BE2C (cell line): ENCODE data around the gene IRX4.

Experiments used
- DNase-seq: peaks from one replicate; pipeline ENCODE4 v3.0.0-alpha.2; 2020
- H3K27me3 ChIP-seq: fragments of 250-450 bp; sonication (Bioruptor Pico); 2 replicates; pipeline ENCODE4 v1.5.1; 2020; ENCODE audit warnings: mild to moderate bottlenecking
- H3K36me3 ChIP-seq: fragments of 250-450 bp; sonication (Bioruptor Pico); 2 replicates; pipeline ENCODE4 v1.5.1; 2020; ENCODE audit warnings: mild to moderate bottlenecking
- H3K4me1 ChIP-seq: fragments of 250-450 bp; sonication (Bioruptor Pico); 2 replicates; pipeline ENCODE4 v1.5.1; 2020
- H3K4me3 ChIP-seq: 2 replicates; pipeline ENCODE4 v1.5.1; 2011; ENCODE audit warnings: low read depth, low read length
- H3K9me3 ChIP-seq: fragments of 250-450 bp; sonication (Bioruptor Pico); 2 replicates; pipeline ENCODE4 v1.5.1; 2020
- TF ChIP-seq, protein P1 (sequence below): IDR thresholded peaks from 2 replicates; pipeline ENCODE4 v1.5.1; 2012; ENCODE audit warnings: mild to moderate bottlenecking, low read depth, low read length

Gene IRX4

GRCh38 chr5:1881098-1881572 lies 1.6 kb downstream of the IRX4 start:
- no peak overlapping the region for H3K4me3 ChIP-seq
- DNase-seq, result no peak

GRCh38 chr5:1880377-1881025 lies 2.2 kb downstream of the IRX4 start:
- Histone ChIP-seq H3K9me3 (no peaks in the 10 kb centered on the region), H3K36me3 (no peaks in the 10 kb centered on the region), H3K4me1 (no peaks in the 10 kb centered on the region), H3K27me3 (peaks cover 89% of the 10 kb centered on the region), H3K4me3 (no peak overlapping the region)
- no peak for DNase-seq
- TF ChIP-seq, protein P1, sequence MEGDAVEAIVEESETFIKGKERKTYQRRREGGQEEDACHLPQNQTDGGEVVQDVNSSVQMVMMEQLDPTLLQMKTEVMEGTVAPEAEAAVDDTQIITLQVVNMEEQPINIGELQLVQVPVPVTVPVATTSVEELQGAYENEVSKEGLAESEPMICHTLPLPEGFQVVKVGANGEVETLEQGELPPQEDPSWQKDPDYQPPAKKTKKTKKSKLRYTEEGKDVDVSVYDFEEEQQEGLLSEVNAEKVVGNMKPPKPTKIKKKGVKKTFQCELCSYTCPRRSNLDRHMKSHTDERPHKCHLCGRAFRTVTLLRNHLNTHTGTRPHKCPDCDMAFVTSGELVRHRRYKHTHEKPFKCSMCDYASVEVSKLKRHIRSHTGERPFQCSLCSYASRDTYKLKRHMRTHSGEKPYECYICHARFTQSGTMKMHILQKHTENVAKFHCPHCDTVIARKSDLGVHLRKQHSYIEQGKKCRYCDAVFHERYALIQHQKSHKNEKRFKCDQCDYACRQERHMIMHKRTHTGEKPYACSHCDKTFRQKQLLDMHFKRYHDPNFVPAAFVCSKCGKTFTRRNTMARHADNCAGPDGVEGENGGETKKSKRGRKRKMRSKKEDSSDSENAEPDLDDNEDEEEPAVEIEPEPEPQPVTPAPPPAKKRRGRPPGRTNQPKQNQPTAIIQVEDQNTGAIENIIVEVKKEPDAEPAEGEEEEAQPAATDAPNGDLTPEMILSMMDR, result no peak

More at GRCh38 chr5:1881098-1881572, 1.6 kb downstream of the IRX4 start:
- TF ChIP-seq, protein P1, result no peak
- Histone ChIP-seq H3K4me1 (no peaks in the 10 kb centered on the region), H3K36me3 (no peaks in the 10 kb centered on the region), H3K9me3 (no peaks in the 10 kb centered on the region), H3K27me3 (peaks cover 89% of the 10 kb centered on the region)

DNA sequence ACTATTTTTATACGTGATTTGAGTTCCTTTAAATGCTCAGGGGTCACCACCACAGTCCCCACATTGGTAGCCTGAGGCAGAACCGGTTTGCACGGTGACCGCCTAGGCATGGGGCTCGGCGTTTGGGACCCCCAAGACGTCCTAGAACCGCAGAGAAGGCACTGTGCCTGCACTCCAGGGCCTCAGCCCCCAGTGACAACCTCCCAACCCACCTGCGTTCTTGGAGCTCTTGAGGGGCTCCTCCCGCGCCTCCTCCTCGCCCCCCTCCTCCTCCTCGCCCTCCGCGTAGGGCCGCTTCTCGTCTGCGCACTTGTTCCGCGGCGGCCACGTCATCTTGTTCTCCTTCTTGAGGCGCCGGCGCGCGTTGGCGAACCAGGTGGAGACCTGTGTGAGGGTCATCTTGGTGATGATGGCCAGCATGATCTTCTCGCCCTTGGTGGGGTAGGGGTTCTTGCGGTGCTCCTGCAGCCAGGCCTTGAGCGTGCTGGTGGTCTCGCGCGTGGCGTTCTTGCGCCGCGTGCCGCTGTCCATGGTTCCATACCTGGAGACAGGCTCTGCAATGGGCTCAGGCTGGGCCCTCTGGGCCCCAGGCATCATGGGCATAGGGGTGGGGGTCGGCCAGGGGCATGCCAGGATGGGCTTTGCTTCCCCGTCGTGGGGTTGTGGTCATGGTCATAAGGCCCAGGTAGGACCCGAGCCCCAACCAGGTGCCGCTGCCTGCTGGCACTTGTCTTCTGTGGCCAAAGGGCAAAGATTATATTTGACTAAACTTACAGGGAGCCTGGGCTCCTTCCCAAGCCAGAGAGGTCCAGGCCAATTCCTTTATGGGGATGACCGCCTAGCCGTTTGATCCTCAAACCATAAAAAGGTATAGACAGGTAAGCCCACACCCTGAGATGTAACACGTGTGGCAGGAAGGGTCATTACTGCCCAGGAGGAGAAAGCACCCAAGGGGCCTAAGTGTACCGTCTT lies 3.1 kb downstream of the IRX4 start:
- Histone ChIP-seq H3K27me3 (peaks cover 89% of the 10 kb centered on the region), H3K4me1 (no peaks in the 10 kb centered on the region), H3K36me3 (no peaks in the 10 kb centered on the region), H3K4me3 (no peak overlapping the region), H3K9me3 (no peaks in the 10 kb centered on the region)
- DNase-seq, result no peak
- TF ChIP-seq, protein P1, result no peak

- no peak for DNase-seq
- H3K36me3 ChIP-seq, result no peaks in the 10 kb centered on the region
- no peaks in the 10 kb centered on the region for H3K4me1 ChIP-seq
- H3K4me3 ChIP-seq, result no peak overlapping the region
- peaks cover 87% of the 10 kb centered on the region for H3K27me3 ChIP-seq
- no peaks in the 10 kb centered on the region for H3K9me3 ChIP-seq
- TF ChIP-seq, protein P1, result no peak
These were observed 4.5 kb downstream of the IRX4 start for GRCh38 chr5:1878050-1878849.

DNA sequence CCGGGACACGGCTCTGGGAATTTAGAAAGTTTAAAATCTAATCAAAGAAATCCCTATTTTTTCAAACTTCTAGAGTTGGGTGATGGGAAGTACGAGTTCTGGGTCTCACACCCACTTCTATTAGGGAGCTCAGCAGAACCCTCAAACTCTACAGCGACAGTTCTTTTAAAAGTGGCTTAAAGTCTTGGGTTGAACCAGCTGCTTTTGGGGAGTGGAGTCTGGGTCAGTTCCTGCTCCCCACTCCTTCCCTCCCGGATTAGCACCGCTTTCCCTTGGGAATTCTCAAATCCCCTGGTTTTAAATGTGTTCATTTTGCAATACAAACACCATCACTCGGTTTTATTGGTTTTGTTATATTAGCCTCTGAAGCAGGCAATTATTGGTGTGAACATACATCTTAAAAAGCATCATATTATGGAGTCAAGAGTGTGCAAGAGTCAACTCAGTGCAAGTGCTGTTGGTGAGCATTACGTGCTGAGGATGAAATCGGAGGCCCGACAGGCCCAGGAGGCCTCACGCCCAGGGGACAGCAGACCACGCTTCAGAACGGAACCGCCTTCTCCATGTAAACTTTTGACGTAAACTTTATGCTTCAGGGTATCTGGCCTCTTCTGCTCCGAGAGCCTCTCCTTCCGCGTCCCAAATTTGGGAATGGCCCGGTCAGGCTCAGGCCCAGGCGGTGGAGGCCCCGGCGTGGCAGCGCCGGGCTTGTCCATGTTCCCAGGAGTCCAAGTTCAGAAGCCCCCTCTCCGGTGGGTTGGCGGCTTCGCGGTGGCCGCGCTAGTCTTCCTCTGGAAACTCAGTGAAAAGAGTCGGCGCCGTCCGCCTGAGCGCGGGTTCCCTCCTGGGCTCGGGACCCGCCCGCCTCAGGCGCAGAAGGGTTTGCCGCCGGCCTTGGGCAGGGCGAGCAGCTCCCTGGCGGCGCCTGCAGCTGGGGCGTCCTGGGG lies 5.3 kb downstream of the IRX4 start:
- TF ChIP-seq, protein P1, result no peak
- H3K36me3 ChIP-seq, result no peaks in the 10 kb centered on the region
- no peaks in the 10 kb centered on the region for H3K9me3 ChIP-seq
- H3K4me1 ChIP-seq, result no peaks in the 10 kb centered on the region
- DNase-seq, result no peak
- H3K4me3 ChIP-seq, result no peak overlapping the region
- peaks cover 87% of the 10 kb centered on the region for H3K27me3 ChIP-seq
